ENCODE data around the gene C19orf85.

C19orf85 gene

GRCh38 chr19:55472463-55472862 is 7.9 kb upstream of the C19orf85 start:
- TF ChIP-seq CTCF (IDR thresholded peaks at IDR 0.05) (no peak), ZFX (IDR thresholded peaks at IDR 0.05; ENCODE audit: borderline replicate concordance) (no peak)
- peak overlapping the region; percentile 87 for H3K27ac ChIP-seq

GRCh38 chr19:55471266-55471665 is 6.7 kb upstream of the C19orf85 start:
- no peak for TF ChIP-seq CTCF (IDR thresholded peaks at IDR 0.05)
- TF ChIP-seq ZFX (IDR thresholded peaks at IDR 0.05; ENCODE audit: borderline replicate concordance): no peak
- peak overlapping the region; percentile 36 for H3K27ac ChIP-seq

GRCh38 chr19:55468054-55468393 is 3.5 kb upstream of the C19orf85 start:
- TF ChIP-seq CTCF (IDR thresholded peaks at IDR 0.05) (peak; percentile 82), ZFX (IDR thresholded peaks at IDR 0.05; ENCODE audit: borderline replicate concordance) (no peak)
- H3K27ac ChIP-seq: no peak overlapping the region

- TF ChIP-seq ZFX (IDR thresholded peaks at IDR 0.05; ENCODE audit: borderline replicate concordance) (no peak), CTCF (IDR thresholded peaks at IDR 0.05) (peak; percentile 99)
- no peak overlapping the region for H3K27ac ChIP-seq
Measured at GRCh38 chr19:55467236-55468053, 2.9 kb upstream of the C19orf85 start.

GRCh38 chr19:55466241-55466614 is 1.7 kb upstream of the C19orf85 start:
- peak overlapping the region; percentile 5; the same call in 1 of the 2 replicates for H3K27ac ChIP-seq
- TF ChIP-seq ZFX (IDR thresholded peaks at IDR 0.05; ENCODE audit: borderline replicate concordance): no peak
- no peak for TF ChIP-seq CTCF (IDR thresholded peaks at IDR 0.05)

- peak overlapping the region; percentile 5; the same call in 1 of the 2 replicates for H3K27ac ChIP-seq
- TF ChIP-seq CTCF (IDR thresholded peaks at IDR 0.05) (no peak), ZFX (IDR thresholded peaks at IDR 0.05; ENCODE audit: borderline replicate concordance) (no peak)
Measured at GRCh38 chr19:55465460-55466240, 1.1 kb upstream of the C19orf85 start.
